ENCODE results near the gene GMFB.

Gene GMFB

DNA sequence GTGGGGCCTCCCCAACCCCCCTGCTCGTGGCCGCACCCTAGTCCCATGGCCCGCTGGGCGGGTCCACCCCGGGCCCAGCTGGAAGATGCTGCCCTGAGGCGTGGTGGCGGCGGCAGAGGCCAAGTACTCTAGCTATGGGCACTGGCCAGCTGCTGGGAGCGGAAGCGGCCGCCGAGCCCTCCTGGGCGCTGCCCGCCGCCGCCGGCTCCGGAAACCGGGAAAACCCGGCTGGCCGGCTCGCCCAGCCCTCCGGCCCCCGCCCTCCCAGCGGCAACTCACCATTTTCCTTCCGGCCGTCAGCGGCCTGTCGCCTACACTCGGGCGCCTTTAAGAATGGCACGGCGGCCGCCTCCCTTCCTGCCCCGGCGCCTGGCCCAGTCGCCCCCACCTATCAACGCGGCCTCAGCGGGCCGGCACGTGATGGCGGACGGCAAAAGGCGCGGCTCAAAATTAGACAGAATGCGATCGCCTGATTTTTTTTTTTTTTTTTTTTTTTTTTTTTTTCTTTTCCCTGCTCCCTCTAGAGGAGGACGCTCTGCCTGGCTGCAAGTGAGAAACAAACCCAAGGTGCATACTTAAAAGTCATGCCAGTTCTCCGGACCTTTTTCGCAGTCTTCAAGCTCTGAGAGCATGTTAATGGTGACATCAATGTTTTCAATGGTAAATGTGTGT is at the start of gene GMFB:
Gene GMFB, minus strand, starts transcription at position 335 of the 672 bp plus-strand sequence. Its CDS starts 53 bp downstream, at position 282.
- peak; percentile 85 for DNase-seq

- no peak for DNase-seq
Measured at GRCh38 chr14:54538055-54538454, 49.3 kb upstream of the GMFB start.

- DNase-seq = no peak
Measured at GRCh38 chr14:54537651-54538050, 48.9 kb upstream of the GMFB start.

- no peak for DNase-seq
Measured at GRCh38 chr14:54535646-54536045, 46.9 kb upstream of the GMFB start.

DNA sequence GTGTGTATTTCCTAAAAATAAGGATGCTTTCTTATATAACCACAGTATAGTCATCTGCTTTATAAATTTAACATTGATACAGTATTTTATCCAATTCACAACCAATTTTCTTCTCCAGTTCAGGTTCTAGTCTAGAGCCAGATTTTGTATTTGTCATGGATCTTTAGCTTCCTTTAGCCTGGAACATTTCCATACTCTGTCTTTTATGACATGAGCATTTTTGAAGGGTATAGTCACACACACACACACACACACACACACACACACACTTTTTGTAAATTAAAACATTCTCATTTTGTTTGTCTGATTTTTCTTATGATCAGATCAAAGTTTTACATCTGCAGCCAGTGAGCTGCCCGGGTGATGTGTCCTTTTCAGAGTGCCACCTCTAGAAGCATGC is 46.3 kb upstream of the GMFB start:
- no peak for DNase-seq

- no peak for DNase-seq
Measured at GRCh38 chr14:54533100-54533499, 44.3 kb upstream of the GMFB start.

DNA sequence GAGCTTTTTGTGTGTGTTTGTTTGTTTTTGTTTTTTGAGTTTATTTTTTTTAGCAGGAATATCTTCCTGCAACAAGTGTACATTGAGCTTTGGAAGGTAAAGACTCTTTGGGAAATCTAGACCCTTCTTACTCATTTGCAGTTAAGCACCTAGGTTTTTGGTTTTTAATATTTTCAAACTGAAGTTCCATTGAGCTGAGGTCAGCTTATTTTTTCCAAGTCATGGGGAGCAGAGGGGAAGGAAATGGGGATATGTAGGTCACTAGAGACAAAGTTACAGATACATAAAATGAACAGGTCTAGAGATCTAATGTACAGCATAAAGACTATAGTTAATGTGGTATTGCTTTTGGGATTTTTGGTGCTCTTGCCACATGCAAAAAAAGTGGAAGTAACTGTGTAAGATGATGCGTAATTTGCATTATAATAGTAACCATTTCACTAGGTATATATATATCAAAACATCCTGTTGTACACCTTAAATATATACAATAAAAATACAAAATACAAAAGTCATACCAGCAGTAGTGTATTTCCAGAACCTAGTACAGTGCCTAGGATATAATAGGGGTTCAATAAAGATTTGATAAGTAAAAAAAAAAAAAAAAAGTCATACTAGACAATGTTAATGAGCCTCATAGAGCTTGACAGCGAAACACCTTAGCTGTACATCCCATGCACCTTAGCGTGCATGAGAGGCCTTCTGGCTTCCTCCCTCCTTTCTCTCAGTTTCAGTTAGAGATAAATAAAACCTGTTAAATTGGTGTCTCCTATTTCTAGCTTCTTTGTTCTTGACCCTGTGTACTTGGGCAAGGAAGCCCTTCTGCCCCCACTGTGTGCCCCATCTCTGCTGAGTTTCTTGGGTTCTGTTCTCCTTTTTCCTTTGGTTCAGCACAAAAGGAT is 43.6 kb upstream of the GMFB start:
- DNase-seq = no peak

DNA sequence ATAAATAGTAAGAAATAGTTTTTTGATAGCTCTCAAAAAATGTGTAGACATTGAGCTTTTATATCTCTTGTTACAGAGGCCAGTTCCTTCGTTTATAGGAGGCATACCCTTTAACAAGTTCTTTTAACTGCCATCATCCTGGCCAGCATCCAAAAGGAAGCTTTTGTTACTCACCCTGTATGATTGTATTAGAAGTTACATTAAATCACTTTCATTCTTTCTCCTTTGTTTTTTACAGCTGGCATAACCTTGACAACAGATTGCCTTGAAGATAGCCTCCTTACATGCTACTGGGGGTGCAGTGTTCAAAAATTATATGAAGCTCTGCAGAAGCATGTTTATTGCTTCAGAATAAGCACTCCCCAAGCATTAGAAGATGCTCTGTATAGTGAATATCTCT is 41.0 kb upstream of the GMFB start:
- no peak for DNase-seq

- no peak for DNase-seq
Measured at GRCh38 chr14:54528973-54529372, 40.2 kb upstream of the GMFB start.

DNA sequence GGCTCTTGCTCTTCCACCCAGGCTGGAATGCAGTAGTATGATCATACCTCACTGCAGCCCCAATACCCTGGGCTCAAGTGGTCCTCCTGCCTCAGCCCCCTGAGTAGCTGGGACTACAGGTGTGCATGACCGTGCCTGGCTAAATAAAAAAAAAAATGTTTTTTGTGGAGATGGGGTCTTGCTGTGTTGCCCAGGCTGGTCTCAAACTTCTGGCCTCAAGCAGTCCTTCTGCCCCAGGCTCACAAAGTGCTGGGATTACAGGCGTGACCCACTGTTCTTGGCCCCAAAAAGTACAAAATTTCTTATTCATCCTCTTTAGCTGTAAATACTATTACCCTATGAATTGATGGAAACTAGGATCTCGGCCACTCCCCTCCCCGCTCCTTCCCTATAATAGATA is 35.6 kb upstream of the GMFB start:
- DNase-seq = no peak

DNA sequence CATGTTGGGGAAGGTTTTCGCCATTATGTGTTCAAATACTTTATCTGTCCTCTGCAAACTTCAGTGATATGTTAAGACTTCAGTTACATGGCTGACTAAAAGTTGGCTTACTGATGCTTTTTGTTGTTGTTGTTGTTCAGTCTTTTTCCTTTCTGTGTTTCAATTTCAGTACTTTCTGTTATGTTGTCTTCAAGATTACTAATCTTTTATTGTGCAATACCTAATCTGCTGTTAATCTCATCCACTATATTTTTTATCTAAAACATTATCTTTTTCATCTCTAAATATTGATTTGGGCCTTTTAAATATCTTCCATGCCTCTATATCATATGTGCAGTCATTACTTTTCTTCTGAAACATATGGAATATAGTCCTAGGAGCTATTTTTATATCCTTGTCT is 27.9 kb upstream of the GMFB start:
- no peak for DNase-seq

DNA sequence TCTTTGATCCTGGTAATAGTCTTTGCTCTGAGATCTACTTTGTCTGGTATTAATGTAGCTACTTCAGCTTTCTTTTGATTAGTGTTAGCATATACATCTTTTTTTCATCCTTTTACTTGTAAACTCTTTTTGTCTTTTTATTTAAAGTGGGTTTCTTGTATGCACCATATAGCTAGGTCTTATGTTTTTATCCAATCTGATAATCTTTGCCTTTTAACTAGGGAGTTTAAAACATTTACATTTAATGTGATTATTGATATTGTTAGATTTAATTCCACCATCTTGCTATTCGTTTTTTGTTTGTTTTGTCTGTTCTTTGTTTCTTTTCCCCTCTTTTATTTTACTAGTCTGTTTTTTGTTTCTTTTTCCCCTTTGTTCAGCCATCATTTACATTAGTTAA is 26.9 kb upstream of the GMFB start:
- DNase-seq = no peak

DNA sequence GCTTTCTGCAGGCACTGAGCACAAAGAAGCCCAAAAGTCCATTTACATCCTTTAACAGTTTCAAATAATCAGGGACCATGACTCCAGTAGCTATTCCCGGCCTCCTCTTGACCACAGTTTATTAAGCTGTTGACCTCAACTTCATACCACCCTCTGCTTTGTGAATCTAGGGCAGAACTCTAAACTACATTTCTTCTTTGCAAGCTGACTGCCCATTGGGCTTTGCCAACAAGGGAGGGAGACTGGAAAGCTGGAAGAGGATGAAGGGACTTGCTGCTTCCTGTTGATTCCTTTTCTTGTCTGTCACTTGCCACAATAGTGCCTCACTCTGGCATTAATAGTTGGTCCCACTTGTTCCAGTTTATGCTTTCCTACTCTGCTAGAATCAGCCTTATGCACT is 23.6 kb upstream of the GMFB start:
- DNase-seq = no peak

DNA sequence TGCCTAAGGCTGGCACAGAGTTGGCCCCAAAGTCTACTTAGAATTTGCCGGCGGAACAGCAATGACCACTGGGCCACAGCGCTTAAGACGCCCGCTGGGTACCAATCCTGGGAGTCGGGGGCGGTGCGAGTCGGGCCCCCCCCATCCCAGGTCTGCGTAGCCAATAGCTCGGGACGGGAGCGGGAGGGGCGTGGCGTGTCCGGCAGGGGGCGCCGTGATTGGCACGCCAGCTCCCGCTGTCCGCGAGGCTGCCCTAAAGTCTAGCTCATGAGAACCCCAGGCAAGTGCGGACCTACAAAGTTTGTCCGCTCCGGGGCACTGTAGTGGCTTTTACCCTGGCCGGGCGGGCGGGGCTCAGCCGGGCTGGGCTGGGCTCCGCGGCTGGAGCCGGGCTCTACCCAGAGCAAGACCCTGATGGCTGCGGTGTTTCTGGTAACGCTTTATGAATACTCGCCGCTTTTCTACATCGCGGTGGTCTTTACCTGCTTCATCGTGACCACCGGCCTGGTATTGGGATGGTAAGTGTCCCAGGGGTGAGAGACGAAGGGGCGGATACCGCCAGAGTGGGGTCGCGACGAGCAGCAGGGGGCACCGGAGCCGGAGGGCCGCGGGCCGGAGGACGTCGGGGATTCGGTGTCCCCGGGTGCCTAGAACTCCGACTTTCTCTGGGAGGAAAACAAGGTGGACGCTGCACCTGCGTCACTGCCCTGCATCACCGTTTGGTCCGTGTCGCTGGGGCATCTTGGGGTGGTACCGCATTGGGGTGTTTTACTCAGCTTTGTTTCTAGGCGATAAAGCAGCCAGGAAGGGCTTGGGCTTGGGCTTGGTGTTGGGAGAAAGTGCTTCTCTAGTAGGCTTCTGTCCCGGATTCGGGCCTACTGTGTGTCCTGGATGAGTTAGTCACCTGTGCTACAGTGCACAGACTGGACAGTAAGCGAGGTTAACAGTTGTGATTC is 21.0 kb upstream of the GMFB start, which contains the start of gene CGRRF1:
Gene CGRRF1, plus strand, starts transcription at position 361 of the 956 bp plus-strand sequence. Its CDS starts 54 bp downstream, at position 415.
- peak; percentile 97 for DNase-seq

DNA sequence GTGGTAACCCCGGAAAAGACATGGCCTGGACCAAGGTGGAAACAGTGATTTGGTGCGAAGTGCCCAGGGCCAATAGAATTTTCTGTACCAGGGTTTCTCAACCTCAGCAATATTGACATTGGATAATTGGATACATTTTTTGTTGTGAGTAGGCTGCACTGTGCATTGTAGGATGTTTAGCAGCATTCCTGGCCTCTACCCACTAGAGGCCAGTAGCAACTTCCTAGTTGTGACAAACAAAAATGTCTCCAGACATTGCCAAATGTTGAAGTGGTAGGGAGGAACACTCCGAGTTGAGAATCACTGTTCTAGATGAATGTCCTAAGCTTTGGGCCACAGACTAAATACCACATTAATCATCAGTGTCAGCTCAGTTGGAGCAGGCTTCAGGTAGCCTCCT is 14.7 kb upstream of the GMFB start:
- DNase-seq = no peak

DNA sequence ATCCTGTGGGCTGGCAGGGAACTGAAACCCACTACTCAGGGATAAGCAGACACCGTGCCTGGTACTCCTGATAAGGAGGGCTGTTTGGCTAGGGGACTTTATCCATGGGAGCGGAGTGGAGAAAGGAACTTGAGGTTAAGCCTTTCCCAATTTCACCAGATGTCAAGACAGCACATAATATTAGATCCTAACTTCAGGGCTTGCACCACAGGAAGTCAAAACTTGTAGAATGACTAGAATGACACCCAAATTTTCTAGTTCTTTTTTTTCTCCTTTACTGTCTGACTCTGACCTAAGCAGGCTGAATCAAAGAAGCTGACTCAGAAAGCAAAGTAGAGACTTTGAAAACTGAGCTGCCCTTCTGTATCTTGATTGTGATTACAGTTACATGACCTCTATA is 13.8 kb upstream of the GMFB start:
- no peak for DNase-seq

GRCh38 chr14:54501480-54501879 is 12.7 kb upstream of the GMFB start:
- no peak for DNase-seq

GRCh38 chr14:54500744-54501143 is 12.0 kb upstream of the GMFB start:
- DNase-seq = no peak

DNA sequence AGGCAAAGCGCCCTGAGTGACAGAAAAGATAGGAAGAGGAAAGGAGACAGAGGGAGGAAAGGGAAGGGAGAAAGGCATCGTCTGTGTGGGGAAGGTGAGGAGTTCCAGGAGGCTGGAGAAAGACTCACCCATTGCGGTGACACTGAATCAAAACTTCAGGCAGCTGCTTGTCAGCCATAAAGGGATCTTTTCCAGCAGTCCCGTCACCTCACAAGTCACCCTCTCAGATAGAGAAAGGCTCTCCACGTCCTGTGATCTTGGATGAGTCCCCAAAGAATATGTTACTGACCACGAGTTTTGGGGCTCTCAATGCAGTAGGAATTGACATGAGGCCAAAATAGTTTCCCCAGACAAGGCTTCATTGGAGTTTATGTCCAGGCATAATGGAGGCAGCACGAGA is 9.8 kb upstream of the GMFB start:
- DNase-seq = no peak

DNA sequence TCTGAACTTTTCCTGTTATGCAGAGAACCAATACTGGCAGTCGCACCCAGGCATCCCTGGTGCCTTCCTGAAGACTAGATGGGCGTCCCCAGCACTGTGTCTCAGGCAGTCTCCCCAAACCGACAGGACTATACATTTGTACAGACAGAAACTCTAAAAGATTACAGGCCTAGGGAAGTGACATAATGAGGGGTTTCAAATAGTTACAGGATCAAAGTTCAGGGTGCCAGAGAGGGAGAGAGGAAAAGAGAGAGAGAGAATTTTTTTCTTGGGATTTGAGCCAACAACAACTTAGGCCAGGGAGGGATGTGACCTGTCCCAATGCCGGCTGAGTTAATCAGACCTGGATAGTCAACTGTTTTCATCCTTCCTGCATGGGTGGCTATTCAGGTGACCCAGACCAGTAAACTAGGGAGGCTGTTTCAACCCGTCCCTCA is 9.3 kb upstream of the GMFB start:
- DNase-seq = no peak

DNA sequence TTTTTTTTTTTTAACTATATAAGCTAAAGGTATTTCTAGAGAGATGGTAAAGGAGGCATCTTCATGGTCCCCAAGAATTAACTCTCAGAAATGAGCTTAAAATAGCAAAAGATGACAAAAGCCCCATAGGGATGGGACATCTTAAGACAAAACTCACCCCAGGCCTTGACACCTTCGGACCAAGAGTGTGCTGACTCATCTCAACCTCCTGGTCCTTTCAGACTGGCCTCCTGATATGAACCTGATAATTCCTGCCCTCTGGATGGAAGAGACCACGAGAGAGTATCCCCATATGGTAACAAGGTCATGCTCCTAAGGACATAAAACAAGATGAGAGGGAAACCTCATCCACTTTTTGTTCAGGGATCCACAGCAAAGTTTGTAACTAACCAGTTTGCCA is 8.4 kb upstream of the GMFB start:
- DNase-seq = no peak

GRCh38 chr14:54493293-54493692 is 4.5 kb upstream of the GMFB start:
- DNase-seq = no peak
